ENCODE measurements around the gene ARAP2. TPM values are rescaled to one million over a fixed set of nuclear protein-coding genes. Genes with fewer than 3 reads are reported as not detected.

The ARAP2 gene
- total RNA-seq, 1 experiment from 2014 or later: 25.8 TPM

DNA sequence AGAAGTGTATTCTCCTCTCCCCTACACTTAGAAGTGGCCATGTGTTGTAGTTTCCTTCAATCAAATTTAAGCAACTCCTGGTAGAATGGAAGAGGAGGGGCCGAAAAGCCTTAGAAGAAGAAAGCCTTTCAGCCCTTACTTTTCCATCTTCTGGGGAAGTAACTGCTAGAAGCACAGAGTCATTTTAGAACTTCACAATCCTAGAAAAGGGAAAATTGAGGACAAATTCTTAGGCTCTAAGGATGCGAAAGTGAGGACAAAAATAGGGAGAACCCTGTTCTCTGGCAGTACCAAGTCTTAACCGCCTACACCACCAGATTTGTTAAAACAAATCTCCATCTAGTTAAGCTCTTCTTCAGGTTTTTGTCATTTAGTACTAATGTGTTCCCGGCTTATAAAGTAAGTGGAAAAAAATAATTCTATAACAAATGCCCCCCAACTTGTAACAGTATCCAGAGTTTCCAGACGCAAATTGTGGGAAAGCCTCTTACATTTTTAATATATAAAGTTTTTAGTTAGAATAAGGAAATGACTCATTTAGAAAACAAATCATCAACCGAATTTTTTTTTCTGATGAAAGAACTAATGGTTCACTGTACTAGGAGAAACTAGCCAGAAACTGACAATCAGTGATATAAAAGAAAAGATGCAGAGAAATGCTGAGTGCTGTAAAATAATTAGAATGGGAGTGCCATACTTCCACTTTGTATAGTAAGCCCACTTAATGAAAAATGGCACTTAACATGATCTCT is 76.0 kb downstream of the ARAP2 start:
- Histone ChIP-seq H3K4me3 (no peak overlapping the region), H3K9me2 (ENCODE audit: insufficient read depth) (no peaks in the 10 kb centered on the region), H3K79me2 (ENCODE audit: low read depth) (no peaks in the 10 kb centered on the region), H3K4me2 (no peak overlapping the region), H3K36me3 (ENCODE audit: low read depth) (no peaks in the 10 kb centered on the region), H2AFZ (no peak overlapping the region), H4K20me1 (ENCODE audit: insufficient read depth) (no peaks in the 10 kb centered on the region), H3K27ac (no peak overlapping the region), H3F3A (ENCODE audit: insufficient read depth, low read depth) (no peaks in the 10 kb centered on the region), H3K9me3 (ENCODE audit: insufficient read depth, low read depth) (no peaks in the 10 kb centered on the region), H3K27me3 (ENCODE audit: insufficient read depth, low read depth) (no peaks in the 10 kb centered on the region), H3K4me1 (replicated peaks; ENCODE audit: insufficient read depth) (no peaks in the 10 kb centered on the region)
- ChIA-PET CTCF (no interaction called here), POLR2A (ENCODE audit: unreplicated experiment) (no interaction called here)
- no peak for DNase-seq
- no TSS peak for BruUV-seq (replicated peaks)
- TF ChIP-seq, protein P1, sequence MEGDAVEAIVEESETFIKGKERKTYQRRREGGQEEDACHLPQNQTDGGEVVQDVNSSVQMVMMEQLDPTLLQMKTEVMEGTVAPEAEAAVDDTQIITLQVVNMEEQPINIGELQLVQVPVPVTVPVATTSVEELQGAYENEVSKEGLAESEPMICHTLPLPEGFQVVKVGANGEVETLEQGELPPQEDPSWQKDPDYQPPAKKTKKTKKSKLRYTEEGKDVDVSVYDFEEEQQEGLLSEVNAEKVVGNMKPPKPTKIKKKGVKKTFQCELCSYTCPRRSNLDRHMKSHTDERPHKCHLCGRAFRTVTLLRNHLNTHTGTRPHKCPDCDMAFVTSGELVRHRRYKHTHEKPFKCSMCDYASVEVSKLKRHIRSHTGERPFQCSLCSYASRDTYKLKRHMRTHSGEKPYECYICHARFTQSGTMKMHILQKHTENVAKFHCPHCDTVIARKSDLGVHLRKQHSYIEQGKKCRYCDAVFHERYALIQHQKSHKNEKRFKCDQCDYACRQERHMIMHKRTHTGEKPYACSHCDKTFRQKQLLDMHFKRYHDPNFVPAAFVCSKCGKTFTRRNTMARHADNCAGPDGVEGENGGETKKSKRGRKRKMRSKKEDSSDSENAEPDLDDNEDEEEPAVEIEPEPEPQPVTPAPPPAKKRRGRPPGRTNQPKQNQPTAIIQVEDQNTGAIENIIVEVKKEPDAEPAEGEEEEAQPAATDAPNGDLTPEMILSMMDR (conservative IDR thresholded peaks at IDR 0.05): no peak
- no peak for TF ChIP-seq EZH2 (IDR thresholded peaks at IDR 0.05; ENCODE audit: low read depth)
- intact Hi-C loops (cut with micrococcal nuclease; ENCODE audit: unreplicated experiment): no loop called here

- Histone ChIP-seq H3K27ac (no peak overlapping the region), H3K4me1 (replicated peaks; ENCODE audit: insufficient read depth) (no peaks in the 10 kb centered on the region), H3F3A (ENCODE audit: insufficient read depth, low read depth) (no peaks in the 10 kb centered on the region), H3K79me2 (ENCODE audit: low read depth) (no peaks in the 10 kb centered on the region), H3K9me2 (ENCODE audit: insufficient read depth) (no peaks in the 10 kb centered on the region), H3K36me3 (ENCODE audit: low read depth) (no peaks in the 10 kb centered on the region), H3K27me3 (ENCODE audit: insufficient read depth, low read depth) (no peaks in the 10 kb centered on the region), H3K4me2 (no peak overlapping the region), H4K20me1 (ENCODE audit: insufficient read depth) (no peaks in the 10 kb centered on the region), H2AFZ (no peak overlapping the region), H3K4me3 (no peak overlapping the region), H3K9me3 (ENCODE audit: insufficient read depth, low read depth) (no peaks in the 10 kb centered on the region)
- TF ChIP-seq EZH2 (IDR thresholded peaks at IDR 0.05; ENCODE audit: low read depth): no peak
- TF ChIP-seq, protein P1 (conservative IDR thresholded peaks at IDR 0.05): no peak
- POLR2A ChIA-PET (ENCODE audit: unreplicated experiment): no interaction called here
- no TSS peak for BruUV-seq (replicated peaks)
- DNase-seq: no peak
- intact Hi-C loops (cut with micrococcal nuclease; ENCODE audit: unreplicated experiment): no loop called here
- CTCF ChIA-PET: no interaction called here
These were observed 78.7 kb downstream of the ARAP2 start for GRCh38 chr4:36165631-36166005.

DNA sequence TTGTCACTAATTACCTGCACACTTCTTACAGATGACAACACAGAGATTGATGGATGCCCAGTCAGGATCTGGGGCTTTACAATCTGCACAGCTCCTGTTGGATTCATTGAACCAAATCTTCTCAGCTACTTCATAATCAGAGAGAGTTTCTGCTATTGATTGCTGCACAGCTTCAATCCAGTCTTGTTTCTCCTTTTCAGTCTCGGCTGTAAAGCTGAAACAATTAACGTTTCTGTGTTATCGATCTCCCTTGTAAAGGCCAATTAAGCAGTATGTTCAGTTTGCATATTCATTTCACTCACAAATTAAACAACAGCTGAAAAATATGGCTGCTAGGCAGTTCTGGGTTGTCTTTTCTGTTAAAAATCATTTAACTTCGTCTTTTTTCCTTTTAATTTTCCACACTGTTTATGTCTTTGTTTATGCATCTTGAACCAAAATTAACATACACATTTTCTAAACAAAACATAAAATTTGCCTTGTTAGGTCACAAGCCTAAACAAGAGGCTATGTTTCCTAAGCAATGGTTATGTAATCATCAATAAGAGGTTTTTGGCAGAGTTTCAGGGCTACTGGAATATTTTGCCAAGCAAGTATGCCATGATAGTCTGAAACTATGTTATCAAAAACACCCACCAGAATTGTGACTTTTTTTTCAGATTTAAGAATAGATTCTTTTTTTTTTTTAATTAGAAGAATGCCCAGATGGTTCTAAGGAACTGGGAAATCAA is 79.2 kb downstream of the ARAP2 start:
- H3K27me3 ChIP-seq (ENCODE audit: insufficient read depth, low read depth): no peaks in the 10 kb centered on the region
- BruUV-seq (replicated peaks): no TSS peak
- H3K4me1 ChIP-seq (replicated peaks; ENCODE audit: insufficient read depth): no peaks in the 10 kb centered on the region
- intact Hi-C loops (cut with micrococcal nuclease; ENCODE audit: unreplicated experiment): no loop called here
- no peak overlapping the region for H2AFZ ChIP-seq
- H3F3A ChIP-seq (ENCODE audit: insufficient read depth, low read depth): no peaks in the 10 kb centered on the region
- DNase-seq: no peak
- H3K79me2 ChIP-seq (ENCODE audit: low read depth): no peaks in the 10 kb centered on the region
- no peak overlapping the region for H3K27ac ChIP-seq
- no peak for TF ChIP-seq EZH2 (IDR thresholded peaks at IDR 0.05; ENCODE audit: low read depth)
- TF ChIP-seq, protein P1 (conservative IDR thresholded peaks at IDR 0.05): no peak
- ChIA-PET CTCF (no interaction called here), POLR2A (ENCODE audit: unreplicated experiment) (no interaction called here)
- H3K4me3 ChIP-seq: no peak overlapping the region
- H4K20me1 ChIP-seq (ENCODE audit: insufficient read depth): no peaks in the 10 kb centered on the region
- no peaks in the 10 kb centered on the region for H3K9me3 ChIP-seq (ENCODE audit: insufficient read depth, low read depth)
- no peaks in the 10 kb centered on the region for H3K36me3 ChIP-seq (ENCODE audit: low read depth)
- H3K4me2 ChIP-seq: no peak overlapping the region
- no peaks in the 10 kb centered on the region for H3K9me2 ChIP-seq (ENCODE audit: insufficient read depth)

Measured in PC-9 (cell line).